OCI-LY7 (cell line): ENCODE results near the gene ZNF45.

Experiments
- CTCF ChIP-seq: fragments of 200-600 bp; sonication (generic); conservative IDR thresholded peaks from 2 replicates; pipeline ENCODE4 v1.5.1; 2014; ENCODE audit warnings: mild to moderate bottlenecking, antibody characterized with exemption, low read length, moderate library complexity, mixed read lengths
- EZH2phosphoT487 ChIP-seq: fragments of 200-600 bp; sonication (generic); IDR thresholded peaks from 2 replicates; pipeline ENCODE4 v1.6.1; 2018; ENCODE audit warnings: low read depth, borderline replicate concordance, mild to moderate bottlenecking, mixed run types, antibody characterized with exemption, low read length, moderate library complexity, mixed read lengths

DNA sequence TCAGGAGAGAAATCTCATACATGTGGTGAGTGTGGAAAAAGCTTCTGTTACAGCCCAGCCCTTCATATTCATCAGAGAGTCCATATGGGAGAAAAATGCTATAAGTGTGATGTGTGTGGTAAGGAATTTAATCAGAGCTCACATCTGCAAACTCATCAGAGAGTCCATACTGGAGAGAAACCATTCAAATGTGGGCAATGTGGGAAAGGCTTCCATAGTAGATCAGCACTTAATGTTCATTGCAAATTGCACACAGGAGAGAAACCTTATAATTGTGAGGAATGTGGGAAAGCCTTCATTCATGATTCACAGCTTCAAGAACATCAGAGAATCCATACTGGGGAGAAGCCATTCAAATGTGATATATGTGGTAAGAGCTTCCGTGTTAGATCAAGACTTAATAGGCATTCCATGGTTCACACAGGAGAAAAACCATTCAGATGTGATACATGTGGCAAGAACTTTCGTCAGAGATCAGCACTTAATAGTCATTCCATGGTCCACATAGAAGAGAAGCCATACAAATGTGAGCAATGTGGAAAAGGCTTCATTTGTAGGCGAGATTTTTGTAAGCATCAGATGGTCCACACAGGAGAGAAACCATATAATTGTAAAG is 31.1 kb upstream of the ZNF45 start:
- TF ChIP-seq CTCF (no peak), EZH2phosphoT487 (no peak)
